ENCODE results near the gene P2RY6.
A peak's percentile ranks its signal among the peaks of the same experiment; 100 is the strongest.
"Not testable (repeated sequence)": the region's sequence is repeated elsewhere in the genome, so short reads cannot be mapped to it uniquely, and the experiment has no call there.

Gene P2RY6

GRCh38 chr11:73271936-73272679, at the start of gene P2RY6:
P2RY6 (plus strand) TSS chr11:73272338; CDS start chr11:73296519, 24,181 bp downstream.
- DNase-seq: peak; percentile 76

GRCh38 chr11:73223998-73224730, 48.0 kb upstream of the P2RY6 start:
- DNase-seq: no peak

- DNase-seq: no peak
Observed at GRCh38 chr11:73225001-73225686, 47.0 kb upstream of the P2RY6 start.

- DNase-seq: no peak
Observed at GRCh38 chr11:73225851-73226250, 46.3 kb upstream of the P2RY6 start.

- DNase-seq: no peak
Observed at GRCh38 chr11:73226297-73227006, 45.7 kb upstream of the P2RY6 start.

GRCh38 chr11:73227571-73228211, 44.4 kb upstream of the P2RY6 start:
- peak; percentile 37 for DNase-seq

- no peak for DNase-seq
Observed at GRCh38 chr11:73228268-73229134, 43.6 kb upstream of the P2RY6 start.

GRCh38 chr11:73229321-73229895, 42.7 kb upstream of the P2RY6 start:
- no peak for DNase-seq

- DNase-seq: no peak
Observed at GRCh38 chr11:73229896-73230875, 42.0 kb upstream of the P2RY6 start.

- no peak for DNase-seq
Observed at GRCh38 chr11:73230931-73231330, 41.2 kb upstream of the P2RY6 start.

GRCh38 chr11:73232487-73232886, 39.7 kb upstream of the P2RY6 start:
- not testable (repeated sequence) for DNase-seq

GRCh38 chr11:73233211-73233610, 38.9 kb upstream of the P2RY6 start:
- no peak for DNase-seq

GRCh38 chr11:73233692-73234470, 38.3 kb upstream of the P2RY6 start:
- no peak for DNase-seq

- DNase-seq: no peak
Observed at GRCh38 chr11:73234471-73235181, 37.5 kb upstream of the P2RY6 start.

- no peak for DNase-seq
Observed at GRCh38 chr11:73235236-73235786, 36.8 kb upstream of the P2RY6 start.

GRCh38 chr11:73236205-73236765, 35.9 kb upstream of the P2RY6 start:
- no peak for DNase-seq

- no peak for DNase-seq
Observed at GRCh38 chr11:73236854-73237253, 35.3 kb upstream of the P2RY6 start.
